BJ (cell line): Measurements from ENCODE around the gene CCDC158. TPM values are rescaled to one million over a fixed set of nuclear protein-coding genes. Genes with fewer than 3 reads are reported as not detected.

ENCODE experiments used
- CTCF ChIA-PET: fragments of 350-600 bp; formaldehyde crosslinking; extraction: SDS; loops from one replicate; lab custom pipeline; 2021; ENCODE audit warnings: antibody characterized with exemption, inconsistent platforms; lab: Yijun Ruan, JAX
- POLR2A ChIA-PET: fragments of 300-600 bp; sonication (Branson Sonifier 250); formaldehyde crosslinking; extraction: SDS; loops from one replicate; lab custom pipeline; 2021; ENCODE audit warnings: antibody characterized with exemption; lab: Charles Lee
- DNase-seq: peaks from one replicate; pipeline ENCODE4 v3.0.0-alpha.2; 2011; ENCODE audit warnings: low read depth
- H3K27me3 ChIP-seq: 2 replicates; pipeline ENCODE4 v1.6.0; 2011; ENCODE audit warnings: low read length; ENCODE audit not compliant: control insufficient read depth, insufficient read depth
- H3K36me3 ChIP-seq: 2 replicates; pipeline ENCODE4 v1.5.1; 2011; ENCODE audit warnings: low read length; ENCODE audit not compliant: control insufficient read depth, insufficient read depth
- H3K4me3 ChIP-seq: 2 replicates; pipeline ENCODE4 v1.5.1; 2011; ENCODE audit warnings: low read depth, mild to moderate bottlenecking, control low read depth, low read length
- polyA plus RNA-seq: library from polyadenylated mRNA; depleted of rRNA; stranded (reverse); fragments of >200 nt; gene quantifications from 2 replicates; pipeline ENCODE4 v1.2.3, GENCODE V29; 2011; rRNA removed
- small RNA-seq: library from RNA; depleted of rRNA; stranded (forward); fragments of <200 nt; gene quantifications from one replicate; pipeline ENCODE3, GENCODE V24; 2012; ENCODE audit warnings: low replicate concordance, low read depth; ENCODE audit not compliant: insufficient read length
- TF ChIP-seq, protein P1 (sequence below): IDR thresholded peaks from 2 replicates; pipeline ENCODE4 v1.5.1; 2011; ENCODE audit warnings: low read depth, mild to moderate bottlenecking, control low read depth, inconsistent platforms, low read length, moderate library complexity; ENCODE audit not compliant: insufficient read depth

The CCDC158 gene
- polyA plus RNA-seq, 1 experiment = 0.11 TPM

DNA sequence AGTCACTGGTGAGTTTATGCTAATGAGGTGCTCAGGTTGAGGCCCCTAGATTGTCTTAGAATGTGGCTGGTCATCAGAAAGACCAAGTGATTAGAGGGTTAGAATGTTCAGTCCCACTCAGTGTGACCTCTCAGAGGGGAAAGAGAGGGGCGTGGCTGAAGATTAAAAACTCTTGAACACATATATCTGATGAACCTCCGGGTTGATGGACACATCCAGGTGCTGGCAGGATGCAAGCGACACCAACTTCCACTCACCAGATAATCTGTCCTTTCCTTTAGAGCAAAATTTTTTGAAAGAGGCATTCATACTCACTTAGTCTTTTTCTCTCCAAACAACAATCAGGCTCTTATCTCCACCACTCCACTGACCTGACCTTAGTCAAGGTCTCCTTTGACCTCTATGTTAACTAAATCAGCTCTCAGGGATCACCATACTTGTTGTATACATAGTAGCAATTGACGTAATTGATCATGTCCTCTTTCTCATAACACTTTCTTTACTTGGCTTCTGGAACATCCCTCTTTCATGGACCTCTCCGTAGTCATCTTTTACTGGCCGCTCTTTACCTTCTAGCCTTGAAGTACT, 155.2 kb downstream of the CCDC158 start:
- ChIA-PET CTCF (interaction anchor here (1.0 kb wide), 1 partner anchor 87 kb away, joined by 3 read pairs; no protein-coding TSS in a partner anchor), POLR2A (no interaction called here)
- Histone ChIP-seq H3K27me3 (peaks cover 7% of the 10 kb centered on the region; the same call in 1 of the 2 replicates), H3K36me3 (no peaks in the 10 kb centered on the region), H3K4me3 (no peak overlapping the region)
- DNase-seq = no peak
- TF ChIP-seq, protein P1, sequence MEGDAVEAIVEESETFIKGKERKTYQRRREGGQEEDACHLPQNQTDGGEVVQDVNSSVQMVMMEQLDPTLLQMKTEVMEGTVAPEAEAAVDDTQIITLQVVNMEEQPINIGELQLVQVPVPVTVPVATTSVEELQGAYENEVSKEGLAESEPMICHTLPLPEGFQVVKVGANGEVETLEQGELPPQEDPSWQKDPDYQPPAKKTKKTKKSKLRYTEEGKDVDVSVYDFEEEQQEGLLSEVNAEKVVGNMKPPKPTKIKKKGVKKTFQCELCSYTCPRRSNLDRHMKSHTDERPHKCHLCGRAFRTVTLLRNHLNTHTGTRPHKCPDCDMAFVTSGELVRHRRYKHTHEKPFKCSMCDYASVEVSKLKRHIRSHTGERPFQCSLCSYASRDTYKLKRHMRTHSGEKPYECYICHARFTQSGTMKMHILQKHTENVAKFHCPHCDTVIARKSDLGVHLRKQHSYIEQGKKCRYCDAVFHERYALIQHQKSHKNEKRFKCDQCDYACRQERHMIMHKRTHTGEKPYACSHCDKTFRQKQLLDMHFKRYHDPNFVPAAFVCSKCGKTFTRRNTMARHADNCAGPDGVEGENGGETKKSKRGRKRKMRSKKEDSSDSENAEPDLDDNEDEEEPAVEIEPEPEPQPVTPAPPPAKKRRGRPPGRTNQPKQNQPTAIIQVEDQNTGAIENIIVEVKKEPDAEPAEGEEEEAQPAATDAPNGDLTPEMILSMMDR = no peak

Small RNA genes within 50 kb of the gene (small RNA-seq; reads per million reads assigned to genes)
- gene RF00278 = not detected
- gene RNU6-1000P = not detected

Other genes starting within 250 kb of the CCDC158 start
- gene SCARB2, start 207.3 kb downstream of the CCDC158 start, polyA plus RNA-seq = 65.3 and 120 TPM in 2 replicates
- 0.05 and 0.23 TPM in 2 replicates for gene FAM47E, start 169.4 kb downstream of the CCDC158 start, polyA plus RNA-seq
- 4.2 and 4.4 TPM in 2 replicates for gene STBD1, start 114.4 kb downstream of the CCDC158 start, polyA plus RNA-seq
- gene SHROOM3, start 14.1 kb upstream of the CCDC158 start, polyA plus RNA-seq = 25.1 and 46.1 TPM in 2 replicates